ENCODE results near the gene PPP5C.

GRCh38 chr19:46328079-46328478 is 18.8 kb upstream of the PPP5C start:
- TF ChIP-seq POLR2A (IDR thresholded peaks at IDR 0.05), result no peak
- TF ChIP-seq CTCF (IDR thresholded peaks at IDR 0.05), result no peak
